ACC112 (cell line): Measurements from ENCODE around the gene MAFG.

Experiments used
- H2AFZ ChIP-seq: fragments of 200-600 bp; sonication (generic); one replicate; pipeline ENCODE4 v1.6.0; 2017; ENCODE audit warnings: antibody characterized with exemption, low read length; ENCODE audit not compliant: unreplicated experiment
- H3K27ac ChIP-seq: fragments of 200-600 bp; sonication (generic); 2 replicates; pipeline ENCODE4 v1.5.1; 2014; ENCODE audit warnings: low read depth, mild to moderate bottlenecking, antibody characterized with exemption, low read length, moderate library complexity
- H3K27me3 ChIP-seq: fragments of 200-600 bp; sonication (generic); 2 replicates; pipeline ENCODE4 v1.6.1; 2014; ENCODE audit warnings: mild to moderate bottlenecking, antibody characterized with exemption, low read length, moderate library complexity, mixed read lengths; ENCODE audit not compliant: insufficient read depth
- H3K36me3 ChIP-seq: fragments of 200-600 bp; sonication (generic); 2 replicates; pipeline ENCODE4 v1.6.1; 2016; ENCODE audit warnings: mild to moderate bottlenecking, antibody characterized with exemption, low read length, moderate library complexity, mixed read lengths; ENCODE audit not compliant: insufficient read depth
- H3K4me1 ChIP-seq: fragments of 200-600 bp; sonication (generic); one replicate; pipeline ENCODE4 v1.6.1; 2016; ENCODE audit warnings: low read length, mixed read lengths; ENCODE audit not compliant: insufficient read depth, unreplicated experiment, control insufficient read depth
- H3K4me3 ChIP-seq: fragments of 200-600 bp; sonication (generic); 2 replicates; pipeline ENCODE4 v1.5.1; 2014; ENCODE audit warnings: mild to moderate bottlenecking, low read depth, low read length
- H3K79me2 ChIP-seq: fragments of 200-600 bp; sonication (generic); one replicate; pipeline ENCODE4 v1.6.0; 2016; ENCODE audit warnings: low read length; ENCODE audit not compliant: control insufficient read depth, unreplicated experiment, insufficient read depth

Gene MAFG

DNA sequence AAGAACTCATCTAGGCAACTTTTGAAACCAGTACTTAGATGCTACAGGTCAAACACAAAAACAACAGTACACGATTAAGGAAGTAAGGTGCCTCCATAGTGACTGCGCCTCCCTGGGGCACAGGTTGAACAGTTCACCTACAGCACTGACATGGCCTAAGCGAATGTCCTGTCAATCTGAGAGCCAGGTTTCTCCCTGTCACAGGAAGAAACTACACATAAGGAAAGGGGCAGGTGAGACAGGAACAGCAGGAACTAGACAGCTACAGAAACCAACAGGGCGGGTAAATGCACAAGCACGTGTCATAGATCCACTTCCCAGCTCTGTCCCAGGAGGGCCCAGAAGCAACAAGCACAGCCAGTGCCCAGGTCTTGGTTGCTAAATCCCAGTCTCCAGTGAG, 48.4 kb downstream of the MAFG start:
- peaks cover 6% of the 10 kb centered on the region for H3K4me1 ChIP-seq
- no peaks in the 10 kb centered on the region for H3K27me3 ChIP-seq
- no peak overlapping the region for H2AFZ ChIP-seq
- peaks cover 5% of the 10 kb centered on the region for H3K79me2 ChIP-seq
- no peak overlapping the region for H3K4me3 ChIP-seq
- H3K27ac ChIP-seq, result no peak overlapping the region
- peaks cover 11% of the 10 kb centered on the region for H3K36me3 ChIP-seq

DNA sequence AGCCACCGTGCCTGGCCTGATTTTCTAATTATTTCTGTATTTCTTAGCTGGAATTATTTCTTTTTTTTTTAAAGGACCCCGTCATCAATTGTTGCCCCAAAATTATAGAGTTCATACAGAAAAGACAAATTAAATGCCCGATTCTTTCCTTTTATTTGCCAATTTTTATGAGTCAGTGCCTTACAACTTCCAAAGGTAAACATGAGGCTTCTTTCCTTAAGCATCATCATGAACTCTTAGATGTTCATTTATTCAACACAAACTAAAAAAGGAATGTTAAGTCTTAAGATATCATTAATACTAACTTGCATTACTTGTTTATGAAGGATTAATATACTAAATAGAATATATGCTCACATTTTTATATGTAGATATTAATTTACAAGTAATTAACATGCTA, 49.2 kb downstream of the MAFG start:
- H3K4me3 ChIP-seq, result no peak overlapping the region
- H2AFZ ChIP-seq, result no peak overlapping the region
- no peaks in the 10 kb centered on the region for H3K27me3 ChIP-seq
- H3K36me3 ChIP-seq, result peaks cover 11% of the 10 kb centered on the region
- peaks cover 5% of the 10 kb centered on the region for H3K79me2 ChIP-seq
- no peak overlapping the region for H3K27ac ChIP-seq
- peaks cover 6% of the 10 kb centered on the region for H3K4me1 ChIP-seq

DNA sequence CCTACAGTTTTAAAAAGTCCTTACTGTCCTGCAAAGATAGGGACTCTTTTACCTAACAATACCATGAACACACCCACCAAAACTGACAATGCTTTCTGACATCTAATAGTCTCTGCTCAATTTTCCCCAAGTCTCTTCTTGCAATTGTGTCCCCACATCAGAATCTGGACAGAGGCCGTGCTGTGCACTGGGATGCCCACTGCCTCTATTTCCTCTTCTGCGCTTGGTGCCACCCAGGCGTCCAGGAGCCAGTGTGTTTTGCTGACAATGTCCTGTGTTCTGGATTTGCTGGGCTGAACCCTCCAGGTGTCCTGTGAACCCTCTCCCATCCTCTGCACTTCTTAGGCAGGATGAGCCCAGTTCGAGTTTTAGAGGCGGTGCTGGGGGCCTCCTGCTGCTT, 50.0 kb downstream of the MAFG start:
- H3K4me1 ChIP-seq, result peaks cover 9% of the 10 kb centered on the region
- peaks cover 11% of the 10 kb centered on the region for H3K36me3 ChIP-seq

DNA sequence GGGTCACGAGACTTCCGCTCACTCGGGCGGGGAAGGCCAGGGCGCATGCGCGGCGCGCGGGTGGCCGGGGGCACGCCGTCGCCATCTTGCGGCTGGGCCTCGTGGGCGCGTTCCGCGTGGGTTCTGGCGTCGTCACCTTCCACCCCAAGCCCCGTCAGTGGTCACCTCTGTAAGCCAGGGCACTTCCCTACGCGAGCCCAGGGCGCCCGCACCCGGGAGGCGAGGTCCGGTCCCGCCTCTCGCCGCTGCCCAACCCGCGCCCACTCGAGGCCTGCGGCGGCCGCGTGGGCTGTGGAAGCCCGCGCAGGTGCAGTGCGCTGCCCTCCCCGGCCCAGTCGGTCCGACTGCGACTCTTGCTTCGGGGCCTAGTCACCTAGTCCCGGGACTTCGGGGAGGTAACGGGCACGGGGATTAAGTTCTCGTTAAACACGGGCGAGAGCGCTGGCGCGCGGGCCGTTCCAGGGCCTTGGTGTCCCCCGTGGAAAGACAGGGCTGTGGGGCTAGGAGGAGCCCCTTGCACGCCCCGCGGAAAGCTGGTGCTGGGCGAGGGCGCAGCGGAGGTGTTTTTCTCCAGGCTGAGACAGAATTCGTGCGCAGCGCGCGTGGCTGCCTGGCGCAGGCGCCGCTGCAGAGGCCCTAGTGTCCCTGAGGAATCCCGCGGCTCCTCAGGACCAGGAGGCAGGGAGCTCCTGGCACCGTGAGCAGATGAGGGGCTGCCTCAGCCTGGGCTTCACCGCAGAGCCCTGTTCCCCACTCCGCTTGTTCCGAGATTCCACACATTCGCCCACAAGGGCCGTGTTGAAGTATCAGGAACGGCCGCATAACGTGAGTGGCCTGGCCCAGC, 55.9 kb downstream of the MAFG start:
- Histone ChIP-seq H3K27ac (peak overlapping the region; percentile 97), H2AFZ (peak overlapping the region; percentile 93), H3K36me3 (no peaks in the 10 kb centered on the region), H3K27me3 (no peaks in the 10 kb centered on the region), H3K4me1 (peaks cover 29% of the 10 kb centered on the region), H3K79me2 (peaks cover 30% of the 10 kb centered on the region), H3K4me3 (peak overlapping the region; percentile 97)

More for the DNA sequence above, 50.0 kb downstream of the MAFG start:
- H2AFZ ChIP-seq, result no peak overlapping the region
- H3K4me3 ChIP-seq, result no peak overlapping the region
- H3K27me3 ChIP-seq, result no peaks in the 10 kb centered on the region
- H3K79me2 ChIP-seq, result peaks cover 7% of the 10 kb centered on the region
- no peak overlapping the region for H3K27ac ChIP-seq

DNA sequence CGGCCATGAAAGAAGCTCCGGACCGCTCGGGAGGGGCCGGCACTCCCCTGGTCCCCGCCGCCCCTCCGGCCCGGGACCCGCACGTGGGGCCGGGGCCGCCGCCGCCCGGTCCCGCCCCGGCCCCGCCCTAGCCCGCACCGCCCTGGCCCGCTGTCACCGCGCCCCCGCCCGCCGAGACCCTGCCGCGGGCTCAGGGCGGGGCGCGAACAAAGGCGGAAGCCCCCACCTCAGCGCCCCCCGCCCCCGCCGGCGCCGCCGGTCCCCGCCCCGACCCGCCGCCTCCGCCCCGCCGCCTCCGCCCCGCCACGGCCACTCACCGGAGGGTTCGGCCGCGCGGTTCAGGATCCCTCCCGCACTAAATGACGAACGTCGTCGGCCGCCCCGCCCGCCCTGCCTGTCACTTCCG, 56.6 kb downstream of the MAFG start, which contains the start of gene ARHGDIA:
TSS of gene ARHGDIA (minus strand) at position 357 of the 406 bp plus-strand sequence. CDS start 1,407 bp downstream, outside the sequence.
- Histone ChIP-seq H3K36me3 (no peaks in the 10 kb centered on the region), H2AFZ (peak within 1 kb of the TSS; percentile 93)

DNA sequence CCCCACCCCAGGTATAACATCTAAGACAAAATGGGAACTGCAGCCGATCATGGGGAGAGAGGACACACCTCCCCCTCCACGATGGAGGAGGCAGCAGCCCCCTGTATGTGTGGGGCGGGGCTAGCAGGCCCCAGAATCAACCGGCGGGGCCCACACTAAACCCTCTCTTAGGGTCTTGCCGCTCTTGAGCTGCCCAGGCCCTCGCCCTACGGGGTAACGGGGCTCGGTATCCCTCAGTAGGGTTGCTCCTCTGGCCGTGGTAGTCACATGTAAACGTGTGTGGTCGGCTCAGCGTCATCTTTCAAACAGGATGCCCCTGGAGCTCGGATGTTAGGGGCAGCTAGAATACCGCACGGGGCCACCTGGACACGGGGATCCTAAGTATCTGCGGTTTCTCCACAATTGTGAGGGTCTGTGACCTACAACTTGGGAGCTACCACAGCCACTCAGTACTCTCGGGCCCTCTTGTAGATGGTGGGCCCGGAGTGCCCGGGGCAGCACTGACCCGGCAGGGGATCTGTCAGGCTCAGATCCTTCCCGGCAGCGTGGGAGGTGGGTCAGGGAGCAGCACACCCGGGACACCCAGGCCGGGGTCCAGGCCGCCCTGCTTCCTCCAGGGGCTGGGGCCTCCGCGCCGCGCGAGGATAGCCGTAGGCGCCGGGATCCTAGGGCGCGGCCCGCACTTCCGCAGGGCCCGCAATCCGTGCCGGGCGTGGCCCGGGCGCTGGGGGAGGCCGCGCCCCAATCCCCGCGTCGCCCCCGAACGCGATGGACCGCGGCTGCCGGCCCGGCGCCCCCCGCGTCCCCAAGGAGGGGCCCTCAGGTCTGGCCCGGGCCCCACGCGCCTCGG, 57.2 kb downstream of the MAFG start:
- Histone ChIP-seq H3K27ac (peak overlapping the region; percentile 97), H3K27me3 (no peaks in the 10 kb centered on the region), H2AFZ (no peak overlapping the region), H3K4me1 (peaks cover 29% of the 10 kb centered on the region), H3K4me3 (peak overlapping the region; percentile 96), H3K36me3 (no peaks in the 10 kb centered on the region), H3K79me2 (peaks cover 30% of the 10 kb centered on the region)

More for the DNA sequence above, 56.6 kb downstream of the MAFG start, which contains the start of gene ARHGDIA:
- Histone ChIP-seq H3K27me3 (no peaks in the 10 kb centered on the region), H3K79me2 (peaks cover 30% of the 10 kb centered on the region), H3K27ac (peak within 1 kb of the TSS; percentile 97), H3K4me3 (peak within 1 kb of the TSS; percentile 97), H3K4me1 (peaks cover 29% of the 10 kb centered on the region)

DNA sequence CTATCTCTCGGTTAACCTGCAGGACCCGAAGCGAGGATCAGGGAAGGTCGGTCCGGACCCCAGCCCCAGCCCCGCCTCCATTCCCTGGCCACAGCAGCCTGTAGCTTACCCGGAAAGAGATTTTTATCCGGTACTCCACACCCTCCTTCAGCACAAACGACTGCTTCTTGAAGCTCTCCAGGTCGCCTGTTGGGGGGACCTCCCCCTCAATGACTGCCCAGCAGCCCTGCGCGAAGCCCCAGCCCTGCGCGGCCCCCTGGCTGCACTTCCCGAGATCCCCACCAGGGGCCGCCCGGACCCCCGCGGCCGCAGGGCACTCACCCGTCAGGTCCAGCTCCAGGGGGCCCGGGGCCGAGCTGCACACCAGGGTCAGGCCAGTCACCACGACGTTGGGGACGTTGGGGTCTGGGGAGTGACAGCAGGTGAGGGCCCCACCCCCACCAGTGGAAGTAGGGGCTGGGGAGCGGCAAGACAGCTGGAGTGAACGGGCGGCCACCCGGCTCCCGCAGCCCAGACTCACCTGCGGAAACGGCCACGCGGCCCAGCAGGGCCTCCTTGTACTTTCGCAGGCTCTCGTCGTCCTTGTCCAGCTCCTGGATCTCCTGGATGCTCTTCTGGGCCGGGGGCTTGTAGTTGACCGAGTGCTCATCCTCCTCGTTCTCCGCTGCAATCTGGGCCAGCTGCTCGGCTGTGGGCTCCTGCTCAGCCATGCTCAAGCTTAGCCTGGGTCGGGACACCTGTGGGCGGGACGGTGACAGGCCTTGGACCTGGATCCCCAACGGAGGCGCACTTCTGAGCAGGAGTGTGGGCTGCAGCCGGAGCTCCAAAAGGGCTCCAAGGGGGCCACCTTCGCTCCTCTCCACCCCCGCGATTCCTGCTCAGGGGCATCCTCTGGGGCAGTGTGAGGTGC, 58.1 kb downstream of the MAFG start:
- Histone ChIP-seq H3K79me2 (peaks cover 31% of the 10 kb centered on the region), H3K36me3 (no peaks in the 10 kb centered on the region), H3K4me1 (peaks cover 29% of the 10 kb centered on the region), H3K27ac (peak overlapping the region; percentile 97), H3K4me3 (peak overlapping the region; percentile 96), H3K27me3 (no peaks in the 10 kb centered on the region), H2AFZ (no peak overlapping the region)

DNA sequence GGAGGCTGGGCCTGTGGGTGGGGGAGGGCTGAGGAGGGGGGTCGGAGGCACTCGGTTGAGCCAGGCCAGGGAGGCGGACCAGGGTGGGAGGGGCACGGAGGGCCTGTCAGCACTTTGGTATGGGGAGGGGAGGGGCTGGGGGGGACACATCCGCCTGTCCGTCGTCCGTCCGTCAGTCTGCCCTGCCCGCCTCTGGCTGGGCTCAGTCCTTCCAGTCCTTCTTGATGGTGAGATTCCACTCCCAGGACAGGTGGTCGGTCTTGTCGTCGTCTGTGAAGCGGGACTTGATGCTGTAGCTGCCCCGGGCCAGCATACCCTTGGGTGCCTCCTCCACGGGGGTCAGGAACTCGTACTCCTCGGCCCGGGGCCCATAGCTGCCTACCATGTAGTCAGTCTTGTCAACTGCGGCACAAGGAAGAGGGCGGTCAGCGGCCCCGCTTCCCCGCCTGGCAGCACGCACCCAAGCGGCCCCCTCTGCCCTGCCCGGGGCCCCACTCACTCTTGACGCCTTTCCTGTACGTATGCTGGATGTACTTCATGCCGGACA, 58.8 kb downstream of the MAFG start:
- Histone ChIP-seq H3K36me3 (no peaks in the 10 kb centered on the region), H3K4me1 (peaks cover 30% of the 10 kb centered on the region), H3K4me3 (peak overlapping the region; percentile 96), H3K79me2 (peaks cover 39% of the 10 kb centered on the region), H3K27ac (peak overlapping the region; percentile 97), H3K27me3 (no peaks in the 10 kb centered on the region), H2AFZ (no peak overlapping the region)
